ENCODE measurements around the gene RPS21. TPM values are rescaled to one million over a fixed set of nuclear protein-coding genes. Genes with fewer than 3 reads are reported as not detected.

RPS21 gene
- total and polyA plus RNA-seq, 4 donors = 222 to 4,827 (median 2,651) TPM

- ATAC-seq (ENCODE audit: insufficient read depth, low FRiP score) = no peak
- Histone ChIP-seq H3K4me1 (ENCODE audit: control insufficient read depth in 5 of 5, insufficient read depth in 5 of 5, low read length in 5 of 5) (peaks cover 0 to 11% (median 0%) of the 10 kb centered on the region in 5 donors), H3K36me3 (ENCODE audit: control insufficient read depth in 4 of 4, insufficient read depth in 4 of 4, low read length in 4 of 4) (no peaks in the 10 kb centered on the region), H3K4me3 (no peak overlapping the region), H3K27me3 (ENCODE audit: control insufficient read depth in 3 of 3, insufficient read depth in 3 of 3, low read length in 2 of 3) (no peaks in the 10 kb centered on the region), H3K9ac (ENCODE audit: insufficient read depth in 1 of 2, low read length in 2 of 2) (no peak overlapping the region), H3K27ac (ENCODE audit: low read depth in 1 of 2, low read length in 1 of 2) (no peak overlapping the region), H3K9me3 (ENCODE audit: control insufficient read depth in 4 of 4, insufficient read depth in 3 of 4, low read length in 3 of 4) (no peaks in the 10 kb centered on the region)
- TF ChIP-seq, protein P1, sequence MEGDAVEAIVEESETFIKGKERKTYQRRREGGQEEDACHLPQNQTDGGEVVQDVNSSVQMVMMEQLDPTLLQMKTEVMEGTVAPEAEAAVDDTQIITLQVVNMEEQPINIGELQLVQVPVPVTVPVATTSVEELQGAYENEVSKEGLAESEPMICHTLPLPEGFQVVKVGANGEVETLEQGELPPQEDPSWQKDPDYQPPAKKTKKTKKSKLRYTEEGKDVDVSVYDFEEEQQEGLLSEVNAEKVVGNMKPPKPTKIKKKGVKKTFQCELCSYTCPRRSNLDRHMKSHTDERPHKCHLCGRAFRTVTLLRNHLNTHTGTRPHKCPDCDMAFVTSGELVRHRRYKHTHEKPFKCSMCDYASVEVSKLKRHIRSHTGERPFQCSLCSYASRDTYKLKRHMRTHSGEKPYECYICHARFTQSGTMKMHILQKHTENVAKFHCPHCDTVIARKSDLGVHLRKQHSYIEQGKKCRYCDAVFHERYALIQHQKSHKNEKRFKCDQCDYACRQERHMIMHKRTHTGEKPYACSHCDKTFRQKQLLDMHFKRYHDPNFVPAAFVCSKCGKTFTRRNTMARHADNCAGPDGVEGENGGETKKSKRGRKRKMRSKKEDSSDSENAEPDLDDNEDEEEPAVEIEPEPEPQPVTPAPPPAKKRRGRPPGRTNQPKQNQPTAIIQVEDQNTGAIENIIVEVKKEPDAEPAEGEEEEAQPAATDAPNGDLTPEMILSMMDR (IDR thresholded peaks at IDR 0.05; ENCODE audit: control extremely low read depth, extremely low read depth) = no peak
- 78 to 92% methylated on average over 19 of the region's 19 CpGs for WGBS, 2 donors
- no peak for DNase-seq
Observed at GRCh38 chr20:62418709-62419487, 32.0 kb downstream of the RPS21 start.

DNA sequence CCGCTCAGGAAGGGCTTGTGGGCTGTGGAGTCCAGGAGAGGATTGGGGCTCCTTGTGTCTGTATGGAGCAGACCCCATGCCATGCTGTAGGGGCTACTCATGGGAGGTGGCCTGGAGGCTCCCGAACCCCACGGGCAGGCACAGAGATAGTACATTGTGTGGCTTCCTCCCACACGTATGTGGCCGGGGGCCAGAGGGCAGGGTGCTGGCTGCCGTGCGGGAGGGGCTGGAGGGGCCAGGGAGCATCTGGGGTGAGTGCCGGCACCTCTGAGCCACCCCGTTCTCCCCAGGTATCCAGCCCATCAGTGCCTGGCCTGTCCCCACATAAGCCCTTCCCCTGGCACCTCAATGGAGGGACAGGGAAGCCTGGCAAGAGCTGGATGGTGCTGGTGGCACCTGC, 32.9 kb downstream of the RPS21 start:
- WGBS, 2 donors = 73 to 82% methylated on average over 9 of the region's 9 CpGs

DNA sequence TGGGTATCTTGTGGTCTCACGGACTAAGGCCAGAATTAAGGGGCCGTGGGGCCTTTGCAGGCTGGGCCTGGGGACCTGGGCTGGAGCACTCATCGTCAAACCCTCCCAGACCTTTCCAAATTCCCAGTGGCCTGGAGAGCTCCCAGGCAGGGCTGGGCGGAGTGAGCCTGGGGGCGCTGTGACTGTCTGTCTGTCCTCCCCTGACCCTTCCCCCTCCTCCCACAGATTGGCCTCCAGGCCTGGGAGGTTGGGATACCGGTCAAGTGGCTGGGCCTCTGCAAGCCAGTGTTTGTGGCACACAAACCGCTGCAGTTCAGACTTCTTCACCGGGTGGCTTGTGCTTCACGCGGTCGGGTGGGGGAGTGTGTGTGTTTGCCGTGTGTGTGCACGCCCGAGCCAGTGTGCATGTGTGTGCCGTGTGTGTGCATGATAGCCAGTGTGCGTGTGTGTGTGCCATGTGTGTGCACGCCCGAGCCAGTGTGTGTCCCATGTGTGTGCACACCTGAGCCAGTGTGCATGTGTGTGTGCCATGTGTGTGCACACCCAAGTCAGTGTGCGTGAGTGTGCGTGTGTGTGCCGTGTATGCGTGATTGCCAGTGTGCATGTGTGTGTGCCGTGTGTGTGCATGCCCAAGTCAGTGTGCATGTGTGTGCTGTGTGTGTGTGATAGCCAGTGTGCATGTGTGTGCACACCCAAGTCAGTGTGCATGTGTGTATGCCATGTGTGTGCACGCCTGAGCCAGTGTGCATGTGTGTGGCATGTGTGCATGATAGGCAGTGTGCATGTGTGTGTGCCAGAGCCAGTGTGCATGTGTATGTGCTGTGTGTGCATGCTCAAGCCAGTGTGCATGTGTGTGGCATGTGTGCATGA, 34.2 kb downstream of the RPS21 start:
- H3K4me1 ChIP-seq (ENCODE audit: control insufficient read depth in 5 of 5, insufficient read depth in 5 of 5, low read length in 5 of 5) = peaks cover 0 to 19% (median 0%) of the 10 kb centered on the region in 5 donors
- H3K9ac ChIP-seq (ENCODE audit: insufficient read depth in 1 of 2, low read length in 2 of 2) = no peak overlapping the region
- no peaks in the 10 kb centered on the region for H3K27me3 ChIP-seq (ENCODE audit: control insufficient read depth in 3 of 3, insufficient read depth in 3 of 3, low read length in 2 of 3)
- no peak for ATAC-seq (ENCODE audit: insufficient read depth, low FRiP score)
- no peak overlapping the region for H3K4me3 ChIP-seq
- TF ChIP-seq, protein P1 (IDR thresholded peaks at IDR 0.05; ENCODE audit: control extremely low read depth, extremely low read depth) = no peak
- no peaks in the 10 kb centered on the region for H3K9me3 ChIP-seq (ENCODE audit: control insufficient read depth in 4 of 4, insufficient read depth in 3 of 4, low read length in 3 of 4)
- H3K27ac ChIP-seq (ENCODE audit: low read depth in 1 of 2, low read length in 1 of 2) = no peak overlapping the region
- 88 to 93% methylated on average over 24 of the region's 24 CpGs for WGBS, 2 donors
- DNase-seq = no peak
- no peaks in the 10 kb centered on the region for H3K36me3 ChIP-seq (ENCODE audit: control insufficient read depth in 4 of 4, insufficient read depth in 4 of 4, low read length in 4 of 4)

More for the DNA sequence above, 32.9 kb downstream of the RPS21 start:
- TF ChIP-seq, protein P1 (IDR thresholded peaks at IDR 0.05; ENCODE audit: control extremely low read depth, extremely low read depth) = no peak
- no peak for DNase-seq
- H3K4me1 ChIP-seq (ENCODE audit: control insufficient read depth in 5 of 5, insufficient read depth in 5 of 5, low read length in 5 of 5) = peaks cover 0 to 19% (median 0%) of the 10 kb centered on the region in 5 donors
- H3K36me3 ChIP-seq (ENCODE audit: control insufficient read depth in 4 of 4, insufficient read depth in 4 of 4, low read length in 4 of 4) = no peaks in the 10 kb centered on the region
- ATAC-seq (ENCODE audit: insufficient read depth, low FRiP score) = no peak
- H3K9ac ChIP-seq (ENCODE audit: insufficient read depth in 1 of 2, low read length in 2 of 2) = no peak overlapping the region
- H3K4me3 ChIP-seq = no peak overlapping the region
- no peak overlapping the region for H3K27ac ChIP-seq (ENCODE audit: low read depth in 1 of 2, low read length in 1 of 2)
- no peaks in the 10 kb centered on the region for H3K27me3 ChIP-seq (ENCODE audit: control insufficient read depth in 3 of 3, insufficient read depth in 3 of 3, low read length in 2 of 3)
- no peaks in the 10 kb centered on the region for H3K9me3 ChIP-seq (ENCODE audit: control insufficient read depth in 4 of 4, insufficient read depth in 3 of 4, low read length in 3 of 4)
